GM12865 (cell line): ENCODE data around the gene CRHR2.

Experiments
- DNase-seq: peaks from one replicate; pipeline ENCODE4 v3.0.0; 2010; ENCODE audit warnings: low read depth
- H3K4me3 ChIP-seq: 2 replicates; pipeline ENCODE4 v1.5.1; 2011; ENCODE audit warnings: mild to moderate bottlenecking, low read depth, low read length, control low read depth
- TF ChIP-seq, protein P1 (sequence below): IDR thresholded peaks from 2 replicates; pipeline ENCODE4 v1.5.1; 2011; ENCODE audit warnings: low read length, control low read depth, low read depth, inconsistent platforms; ENCODE audit not compliant: insufficient read depth; ENCODE audit errors: missing control alignments

CRHR2 gene

DNA sequence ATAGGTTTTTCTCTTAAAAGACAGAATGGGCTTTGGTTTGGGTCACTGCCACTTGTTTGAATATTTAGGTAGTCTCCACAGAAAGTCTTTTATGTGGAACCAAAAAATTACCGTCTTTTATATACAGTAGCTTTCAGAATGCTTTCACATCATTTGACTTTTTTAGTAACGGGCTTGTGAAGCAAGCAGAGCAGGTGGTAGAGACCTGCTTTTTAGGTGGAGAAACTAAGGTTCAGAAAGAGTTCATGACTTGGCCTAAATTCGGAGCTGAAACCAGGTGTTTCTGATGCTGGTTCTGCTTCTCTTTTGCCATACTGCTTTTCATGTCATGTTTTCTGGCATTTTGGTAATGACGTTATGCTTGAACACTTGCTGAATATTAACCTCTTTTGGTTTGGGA lies 51.3 kb downstream of the CRHR2 start:
- DNase-seq, result peak; percentile 59
- TF ChIP-seq, protein P1, sequence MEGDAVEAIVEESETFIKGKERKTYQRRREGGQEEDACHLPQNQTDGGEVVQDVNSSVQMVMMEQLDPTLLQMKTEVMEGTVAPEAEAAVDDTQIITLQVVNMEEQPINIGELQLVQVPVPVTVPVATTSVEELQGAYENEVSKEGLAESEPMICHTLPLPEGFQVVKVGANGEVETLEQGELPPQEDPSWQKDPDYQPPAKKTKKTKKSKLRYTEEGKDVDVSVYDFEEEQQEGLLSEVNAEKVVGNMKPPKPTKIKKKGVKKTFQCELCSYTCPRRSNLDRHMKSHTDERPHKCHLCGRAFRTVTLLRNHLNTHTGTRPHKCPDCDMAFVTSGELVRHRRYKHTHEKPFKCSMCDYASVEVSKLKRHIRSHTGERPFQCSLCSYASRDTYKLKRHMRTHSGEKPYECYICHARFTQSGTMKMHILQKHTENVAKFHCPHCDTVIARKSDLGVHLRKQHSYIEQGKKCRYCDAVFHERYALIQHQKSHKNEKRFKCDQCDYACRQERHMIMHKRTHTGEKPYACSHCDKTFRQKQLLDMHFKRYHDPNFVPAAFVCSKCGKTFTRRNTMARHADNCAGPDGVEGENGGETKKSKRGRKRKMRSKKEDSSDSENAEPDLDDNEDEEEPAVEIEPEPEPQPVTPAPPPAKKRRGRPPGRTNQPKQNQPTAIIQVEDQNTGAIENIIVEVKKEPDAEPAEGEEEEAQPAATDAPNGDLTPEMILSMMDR, result no peak
- no peak overlapping the region for H3K4me3 ChIP-seq

DNA sequence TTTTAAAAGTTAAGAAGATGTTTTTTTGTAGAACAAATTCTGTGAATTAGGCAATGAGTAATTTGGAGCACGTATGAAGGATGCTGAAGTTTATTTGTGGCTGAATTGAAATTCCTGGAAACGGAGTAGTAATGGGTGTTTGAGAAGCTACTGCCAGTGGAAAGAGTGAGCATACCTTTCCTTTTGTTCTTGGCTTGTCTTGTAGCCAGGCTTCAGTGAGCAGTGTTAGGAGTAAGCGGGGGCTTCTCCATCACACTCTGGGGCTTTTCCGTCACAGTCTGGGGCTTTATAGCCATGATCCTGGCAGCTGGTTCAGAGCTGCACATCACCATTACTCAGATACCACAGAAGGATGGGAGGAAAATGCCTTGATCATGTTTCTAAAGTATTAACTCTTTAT lies 55.2 kb downstream of the CRHR2 start:
- TF ChIP-seq, protein P1, result no peak
- no peak for DNase-seq
- H3K4me3 ChIP-seq, result no peak overlapping the region

DNA sequence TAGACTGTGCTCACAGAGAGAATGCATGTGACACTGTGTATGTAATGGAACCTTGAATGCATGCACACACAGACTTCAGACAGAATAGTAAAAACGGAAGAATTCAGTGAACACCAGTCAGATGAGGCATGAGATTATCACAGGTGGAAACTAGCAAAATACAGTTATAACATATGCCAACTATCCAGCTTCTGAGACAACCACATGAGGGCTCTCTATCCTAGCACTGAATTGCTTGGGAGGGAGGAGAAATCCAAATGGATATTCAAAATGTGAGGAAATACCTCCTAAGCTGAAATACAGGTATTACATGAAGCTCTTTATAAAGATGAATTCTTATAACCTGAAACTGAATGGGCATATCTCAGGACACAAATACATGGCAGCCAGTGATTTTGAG lies 57.0 kb downstream of the CRHR2 start:
- no peak for DNase-seq
- TF ChIP-seq, protein P1, result no peak

DNA sequence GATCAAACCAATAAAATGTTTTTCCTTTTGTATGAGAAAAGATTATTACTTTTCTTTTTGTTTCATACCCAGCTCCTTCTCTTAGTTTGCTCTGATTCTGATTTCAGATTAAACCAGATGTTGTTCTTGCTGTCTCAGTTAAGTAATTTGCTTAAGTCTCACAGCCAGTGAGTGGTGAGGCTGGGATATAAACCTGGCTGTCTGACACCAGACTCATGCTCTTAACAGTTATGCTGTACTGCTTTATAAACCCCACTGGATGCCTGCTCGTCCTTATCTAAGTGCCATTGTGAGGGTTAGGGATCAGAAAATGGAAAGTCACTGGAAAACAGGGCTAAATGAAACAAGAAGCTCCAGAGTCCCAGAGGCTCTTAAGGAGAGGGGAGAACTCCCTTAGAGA lies 63.3 kb downstream of the CRHR2 start:
- no peak for DNase-seq
- TF ChIP-seq, protein P1, result no peak

More for the DNA sequence above, 57.0 kb downstream of the CRHR2 start:
- H3K4me3 ChIP-seq, result no peak overlapping the region

DNA sequence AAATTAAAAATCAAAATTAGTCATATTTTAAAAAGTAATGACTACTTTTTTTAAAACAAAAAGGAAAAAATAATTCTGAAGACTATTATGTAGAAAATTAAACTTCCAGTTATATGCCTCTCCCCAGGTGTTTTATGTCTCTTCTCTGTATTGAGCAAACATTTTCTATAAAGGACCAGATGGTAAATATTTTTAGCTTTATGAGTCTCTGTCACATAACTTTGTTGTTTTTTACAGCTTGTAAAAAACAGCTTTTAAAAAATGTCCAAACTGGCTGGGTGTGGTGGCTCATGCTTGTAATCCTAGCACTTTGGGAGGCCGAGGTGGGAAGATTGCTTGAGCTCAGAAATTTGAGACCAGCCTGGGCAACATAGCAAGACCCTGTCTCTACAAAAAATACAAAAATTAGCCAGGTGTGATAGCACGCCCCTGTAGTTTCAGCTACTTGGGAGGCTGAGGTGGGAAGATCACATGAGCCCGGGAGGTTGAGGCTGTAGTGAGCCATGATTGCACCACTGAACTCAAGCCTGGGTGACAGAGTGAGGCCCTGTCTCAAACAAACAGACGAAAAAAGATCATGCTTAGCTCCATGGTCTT lies 64.1 kb downstream of the CRHR2 start:
- H3K4me3 ChIP-seq, result no peak overlapping the region
- TF ChIP-seq, protein P1, result no peak
- DNase-seq, result no peak

More for the DNA sequence above, 63.3 kb downstream of the CRHR2 start:
- H3K4me3 ChIP-seq, result no peak overlapping the region

DNA sequence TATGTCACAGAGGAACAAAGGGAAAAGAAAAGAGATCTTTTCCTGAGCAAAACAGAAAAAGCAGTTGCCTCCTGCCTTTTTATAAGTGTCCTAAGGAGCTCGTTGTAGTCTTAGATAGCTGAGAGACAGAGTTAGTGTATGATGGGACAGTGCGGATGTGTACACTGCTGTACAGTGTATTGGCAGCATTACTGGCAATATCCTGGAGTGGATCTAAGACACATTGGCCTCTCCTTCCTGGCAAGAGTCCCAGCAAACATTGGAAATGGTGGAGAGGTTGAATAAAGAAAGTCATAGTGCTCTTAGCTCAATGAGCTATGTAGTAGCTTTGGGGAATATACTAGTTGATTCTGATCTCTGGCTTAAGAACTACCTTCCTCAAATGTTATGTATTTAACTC lies 64.9 kb downstream of the CRHR2 start:
- no peak for DNase-seq
- H3K4me3 ChIP-seq, result no peak overlapping the region
- TF ChIP-seq, protein P1, result no peak

DNA sequence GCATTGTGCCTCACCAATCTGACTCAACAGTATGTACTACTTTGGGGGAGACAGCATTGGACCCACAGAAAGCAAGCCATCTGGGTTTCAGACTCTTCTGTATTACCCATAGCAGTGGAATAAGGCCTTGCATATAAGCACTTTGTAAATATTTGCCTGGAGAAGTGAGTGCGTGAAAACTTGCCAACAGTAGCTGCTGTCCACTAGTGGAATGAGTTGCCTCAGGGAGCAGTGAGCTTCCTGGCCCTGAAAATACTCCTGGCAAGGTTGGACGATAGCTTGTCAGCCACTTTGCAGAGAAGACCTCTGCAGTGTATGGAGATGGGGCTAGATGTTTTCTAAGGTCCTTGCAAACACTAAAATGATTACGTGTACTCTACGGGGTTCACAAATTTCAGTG lies 65.9 kb downstream of the CRHR2 start:
- no peak for DNase-seq
- no peak overlapping the region for H3K4me3 ChIP-seq
- TF ChIP-seq, protein P1, result no peak
